HG03442 (cell line): ENCODE measurements around the gene MED13.
"Not testable (repeated sequence)": the region's sequence is repeated elsewhere in the genome, so short reads cannot be mapped to it uniquely, and the experiment has no call there.

ENCODE experiments used
- ATAC-seq: cut with Tn5 transposase; IDR thresholded peaks from one replicate; pipeline ENCODE4 v1.9.1; 2021; ENCODE audit warnings: mild to moderate bottlenecking, moderate library complexity; ENCODE audit not compliant: unreplicated experiment

The MED13 gene

DNA sequence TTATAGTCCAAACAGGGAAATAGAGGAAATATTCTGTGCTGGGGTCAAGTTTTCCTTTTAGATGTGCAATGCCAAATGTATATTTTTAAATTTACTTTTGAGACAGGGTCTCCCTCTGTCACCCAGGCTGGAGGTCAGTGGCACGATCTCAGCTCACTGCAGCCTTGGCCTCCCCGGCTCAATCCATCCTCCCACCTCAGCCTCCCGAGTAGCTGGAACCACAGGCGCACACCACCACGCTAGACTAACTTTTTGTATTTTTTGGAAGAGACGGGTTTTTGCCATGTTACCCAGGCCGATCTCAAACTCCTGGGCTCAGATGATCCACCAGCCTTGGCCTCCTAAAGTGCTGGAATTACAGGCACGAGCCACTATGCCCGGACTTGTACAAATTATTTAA, 25.8 kb upstream of the MED13 start:
- no peak for ATAC-seq

DNA sequence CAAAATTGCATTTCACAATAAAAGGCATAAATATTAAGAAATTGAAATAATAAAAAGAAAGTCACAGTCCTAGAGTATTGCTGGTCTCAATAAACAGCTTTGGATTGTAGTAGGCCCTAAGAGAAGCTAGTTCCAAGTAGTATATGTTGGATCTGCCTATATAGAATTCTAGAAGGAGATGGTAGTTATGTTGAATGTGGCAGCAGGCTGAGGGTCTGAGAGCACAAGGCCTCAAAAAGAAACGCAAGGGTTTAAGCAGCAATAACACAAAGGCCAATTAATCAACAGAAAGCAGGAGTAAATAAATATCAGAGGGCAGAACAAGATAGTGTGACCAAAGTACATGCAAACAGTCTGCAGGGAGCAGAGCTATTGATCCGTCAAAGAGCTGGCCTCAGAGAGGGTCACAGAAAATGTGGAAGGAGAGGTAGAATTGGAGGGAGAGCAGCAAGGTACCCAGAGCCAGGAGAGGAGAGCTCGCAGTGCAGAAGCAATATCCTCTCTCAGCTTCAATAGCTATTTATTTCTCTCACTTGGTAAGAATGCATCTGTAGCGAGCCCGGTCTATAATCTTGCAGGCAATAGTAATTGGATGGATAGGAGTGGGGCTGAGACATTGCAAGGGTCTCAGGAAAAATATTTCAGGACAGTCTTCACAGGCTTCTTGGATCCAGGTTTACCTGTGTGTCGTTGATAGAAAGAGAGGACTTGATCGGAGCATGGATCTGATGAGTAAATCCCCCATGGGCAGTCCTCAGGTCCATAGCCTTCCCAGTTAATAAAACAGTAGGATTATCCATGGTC, 25.1 kb upstream of the MED13 start:
- no peak for ATAC-seq

DNA sequence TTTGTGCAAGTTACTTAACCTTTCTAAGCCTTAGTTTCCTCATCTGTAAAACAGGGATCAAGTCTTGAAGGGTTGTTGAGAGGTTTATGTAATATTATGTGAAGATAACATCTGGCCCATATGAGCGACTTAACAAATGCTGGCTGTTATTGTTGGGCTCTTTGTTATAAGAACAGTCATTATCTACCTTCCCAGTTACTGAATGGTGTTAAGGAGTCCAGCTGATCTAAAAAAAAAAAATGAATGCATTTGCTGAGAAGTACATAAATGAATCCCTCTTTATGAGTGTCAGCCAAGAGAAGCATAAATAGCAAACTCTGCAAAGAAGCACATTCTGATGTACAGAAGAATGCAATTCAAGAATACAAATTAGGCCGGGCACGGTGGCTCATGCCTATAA, 24.3 kb upstream of the MED13 start:
- no peak for ATAC-seq

DNA sequence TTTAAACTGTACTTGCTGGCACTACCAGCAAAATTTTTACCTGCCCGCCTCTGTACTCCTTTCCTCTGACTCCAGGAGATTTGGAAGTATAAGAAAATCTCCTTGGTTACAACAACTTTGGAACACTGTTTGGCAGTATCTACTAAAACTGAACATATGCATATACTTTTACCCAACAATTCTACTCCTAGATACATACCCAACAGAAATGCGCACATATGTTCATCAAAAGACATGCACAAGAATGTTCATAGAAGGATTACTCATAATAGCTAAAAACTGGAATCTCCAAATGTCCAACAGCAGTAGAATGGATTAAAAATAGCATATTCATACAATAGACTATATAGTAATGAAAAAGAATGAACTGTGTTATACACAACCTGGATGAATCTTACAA, 21.7 kb upstream of the MED13 start:
- no peak for ATAC-seq

DNA sequence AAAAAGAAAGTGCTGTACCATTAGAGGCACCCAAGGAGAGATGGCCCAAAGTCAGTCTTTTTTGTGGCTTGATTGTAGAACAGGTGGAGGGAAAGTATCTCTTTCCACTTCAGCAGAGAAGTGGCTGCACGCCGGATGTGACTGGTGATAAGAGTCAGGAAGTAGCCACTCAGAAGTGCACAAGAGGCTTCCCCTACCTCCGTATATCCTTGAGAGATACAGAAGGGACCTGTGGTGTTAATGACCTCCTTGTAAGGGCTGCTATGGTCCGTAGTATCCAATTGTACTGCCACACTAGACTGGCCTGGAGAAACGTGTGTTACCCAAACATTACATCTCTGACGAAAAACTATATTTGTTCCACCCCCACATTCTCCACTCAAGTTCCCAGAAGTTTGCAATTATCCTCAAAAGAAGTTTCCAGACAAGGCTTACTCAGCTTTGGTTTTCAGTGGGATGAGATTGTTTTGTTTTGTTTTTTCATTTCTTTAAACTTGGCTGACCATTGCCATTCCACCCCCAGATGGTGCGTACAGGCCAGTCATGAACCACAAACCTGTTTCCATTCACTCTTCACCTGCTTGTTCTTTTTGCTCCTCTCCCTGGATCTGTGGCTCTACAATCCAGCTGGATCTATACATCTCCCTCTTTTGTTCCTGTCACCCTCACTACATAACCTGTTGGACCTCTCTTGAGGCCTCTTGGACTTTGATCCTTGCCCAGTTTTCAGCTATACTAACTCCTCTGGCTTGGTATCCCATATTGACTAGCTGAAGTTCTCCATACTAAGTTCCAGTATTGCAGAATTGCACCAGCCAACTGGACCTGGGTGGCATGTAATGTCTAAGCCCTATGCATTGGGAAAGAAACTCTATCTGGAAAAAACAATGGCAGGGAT, 20.7 kb upstream of the MED13 start:
- ATAC-seq = no peak

DNA sequence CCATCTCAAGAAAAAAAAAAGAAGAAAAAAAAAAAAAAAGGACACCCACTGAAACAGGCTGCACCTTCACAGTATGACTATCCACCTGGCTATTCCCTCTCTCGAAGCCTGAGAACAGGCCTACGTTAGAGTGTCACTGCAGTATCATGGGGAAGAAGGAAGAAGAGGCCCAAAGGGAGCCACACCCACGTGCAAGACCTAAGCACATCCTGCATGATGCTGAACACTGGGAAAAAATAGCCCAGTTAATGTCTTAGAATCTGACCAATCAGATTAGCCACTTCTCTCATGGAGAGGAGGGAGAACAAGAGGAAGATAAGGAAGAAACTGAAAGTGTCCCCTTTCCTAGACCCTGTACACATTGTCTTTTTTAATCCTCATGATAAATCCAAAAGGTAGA, 19.5 kb upstream of the MED13 start:
- no peak for ATAC-seq

DNA sequence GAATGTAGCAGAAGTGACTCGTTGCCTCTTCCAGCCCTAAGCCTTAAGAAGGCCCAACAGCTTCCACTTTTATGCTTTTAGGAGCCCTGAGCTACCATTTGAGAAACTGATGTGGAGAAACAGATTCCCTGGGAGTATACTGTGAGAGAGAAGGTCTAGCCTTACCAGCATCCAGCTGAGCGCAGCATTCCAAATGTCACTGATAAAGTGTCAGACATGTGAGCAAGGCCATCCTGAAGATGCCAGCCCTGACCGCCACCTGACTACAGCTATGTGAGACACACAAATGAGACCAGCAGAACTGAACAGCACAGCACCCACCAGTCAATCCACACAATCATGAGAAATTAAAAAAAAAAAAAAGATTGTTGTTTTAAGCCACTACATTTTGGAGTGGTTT, 18.6 kb upstream of the MED13 start:
- no peak for ATAC-seq

DNA sequence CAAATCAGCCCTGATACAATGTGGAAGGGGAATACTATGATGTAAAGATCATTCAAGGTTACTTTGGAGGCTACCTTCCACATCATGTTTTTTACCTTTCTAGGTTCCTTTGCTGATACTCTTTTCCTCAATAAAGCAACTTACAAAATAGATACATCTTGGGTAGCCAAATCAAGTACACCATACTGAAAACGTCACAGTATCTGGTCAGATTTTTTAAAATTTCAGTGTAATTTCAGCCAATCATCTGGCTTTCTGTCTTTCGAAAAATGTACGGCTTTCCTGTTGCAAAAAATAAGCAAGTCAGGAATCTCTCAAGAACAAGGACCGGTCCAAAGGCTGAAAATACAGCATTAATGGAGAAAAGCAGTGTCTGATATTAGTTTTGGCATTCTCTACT, 15.6 kb upstream of the MED13 start:
- ATAC-seq = no peak

DNA sequence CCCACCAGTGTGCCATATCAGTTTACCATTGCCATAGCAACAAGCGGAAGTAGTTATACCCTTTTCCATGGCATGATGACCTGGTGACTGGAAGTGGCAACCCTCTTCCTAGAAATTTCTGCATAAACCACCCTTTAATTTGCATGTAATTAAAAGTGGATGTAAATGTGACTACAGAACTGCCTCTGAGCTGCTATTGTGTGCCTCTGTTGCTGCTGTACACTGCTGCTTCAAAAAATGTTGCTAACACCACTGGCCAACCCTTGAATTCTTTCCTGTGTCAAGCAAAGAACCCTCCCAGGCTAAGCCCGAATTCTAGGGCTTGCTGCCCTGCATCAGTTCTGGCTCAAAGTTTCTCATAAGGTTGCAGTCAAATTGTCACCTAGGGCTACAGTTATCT, 12.9 kb upstream of the MED13 start:
- ATAC-seq = no peak

DNA sequence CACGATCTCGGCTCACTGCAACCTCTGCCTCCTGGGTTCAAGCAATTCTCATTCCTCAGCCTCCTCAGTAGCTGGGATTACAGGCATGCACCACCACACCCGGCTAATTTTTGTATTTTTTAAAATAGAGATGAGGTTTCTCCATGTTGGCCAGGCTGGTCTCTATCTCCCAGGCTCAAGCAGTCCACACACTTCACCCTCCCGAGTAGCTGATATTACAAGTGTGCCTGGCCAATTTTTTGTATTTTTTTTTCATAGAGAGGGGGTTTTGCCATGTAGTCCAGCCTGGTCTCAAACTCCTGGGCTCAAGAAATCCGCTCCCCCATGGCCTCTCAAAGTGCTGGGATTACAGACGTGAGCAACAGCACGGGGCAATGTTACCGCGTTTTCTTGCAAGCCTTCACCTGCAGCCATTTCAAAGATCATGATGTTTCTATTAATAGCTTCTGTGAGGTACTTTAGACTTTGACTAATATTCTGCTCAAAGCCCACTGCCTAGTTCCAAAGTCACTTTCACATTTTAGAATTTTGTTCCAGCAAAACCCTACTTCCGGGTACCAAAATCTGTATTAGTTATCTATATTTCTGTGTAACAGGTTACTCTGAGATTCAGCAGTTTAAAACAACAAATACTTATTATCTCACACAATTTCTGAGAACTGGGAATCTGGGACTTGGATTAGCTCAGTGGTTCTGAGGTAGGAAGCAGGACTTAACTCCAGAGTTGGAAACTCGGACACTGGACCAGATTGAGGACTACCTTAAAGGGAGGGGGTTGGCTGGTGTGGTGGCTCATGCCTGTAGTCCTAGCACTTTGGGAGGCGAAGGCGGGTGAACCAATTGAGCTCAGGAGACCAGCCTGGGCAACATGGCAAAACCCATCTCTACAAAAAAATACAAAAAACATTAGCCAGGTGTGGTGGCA, 12.0 kb upstream of the MED13 start:
- no peak for ATAC-seq

DNA sequence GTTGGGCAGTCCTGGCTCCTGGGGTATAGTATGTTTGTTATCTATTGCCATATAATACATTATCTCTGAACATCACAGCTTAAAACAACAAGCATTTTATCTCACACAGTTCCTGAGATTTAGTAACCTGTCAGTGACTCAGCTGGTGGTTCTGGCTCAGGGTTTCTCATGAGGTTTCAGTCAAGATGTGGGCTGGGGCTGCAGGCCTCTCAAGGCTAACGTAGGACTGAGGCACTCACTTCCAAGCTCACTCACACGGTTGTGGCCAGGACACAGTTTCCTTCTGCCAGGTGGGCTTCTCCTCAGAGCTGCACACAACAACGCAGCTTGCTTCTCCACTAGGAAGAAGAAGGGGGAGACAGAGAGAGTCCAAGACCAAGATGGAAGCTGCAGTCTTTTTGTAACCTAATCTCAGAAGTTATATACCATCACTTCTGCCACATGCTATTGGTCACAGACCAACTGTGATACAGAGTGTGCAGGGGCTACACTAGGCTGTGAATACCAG, 10.3 kb upstream of the MED13 start:
- ATAC-seq = no peak

DNA sequence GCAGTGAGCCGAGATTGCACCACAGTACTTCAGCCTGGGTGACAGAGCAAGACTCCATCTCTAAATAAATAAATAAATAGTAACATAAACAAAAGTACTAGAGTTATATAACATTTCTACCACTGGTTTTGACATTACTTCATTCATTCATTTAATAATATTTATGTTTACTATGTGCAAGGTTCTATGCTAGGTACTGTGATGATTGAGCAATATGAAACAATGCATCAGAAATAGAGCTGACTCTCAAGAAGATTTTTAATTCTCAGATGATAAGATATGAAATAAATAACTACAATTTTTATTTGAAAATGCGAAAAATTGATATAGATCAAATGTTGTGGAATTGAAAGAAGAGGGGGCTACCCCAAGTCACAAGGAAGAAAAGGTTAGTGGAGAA, 8.9 kb upstream of the MED13 start:
- no peak for ATAC-seq

DNA sequence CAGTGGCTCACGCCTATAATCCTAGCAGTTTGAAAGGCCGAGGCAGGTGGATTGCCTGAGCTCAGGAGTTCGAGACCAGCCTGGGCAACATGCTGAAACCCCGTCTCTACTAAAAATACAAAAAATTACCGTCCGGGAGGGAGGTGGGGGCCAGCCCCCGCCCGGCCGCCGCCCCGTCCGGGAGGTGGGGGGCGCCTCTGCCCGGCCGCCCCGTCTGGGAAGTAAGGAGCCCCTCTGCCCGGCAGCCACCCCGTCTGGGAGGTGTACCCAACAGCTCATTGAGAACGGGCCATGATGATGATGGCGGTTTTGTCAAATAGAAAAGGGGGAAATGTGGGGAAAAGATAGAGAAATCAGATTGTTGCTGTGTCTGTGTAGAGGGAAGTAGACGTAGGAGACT, 7.8 kb upstream of the MED13 start:
- ATAC-seq = not testable (repeated sequence)

DNA sequence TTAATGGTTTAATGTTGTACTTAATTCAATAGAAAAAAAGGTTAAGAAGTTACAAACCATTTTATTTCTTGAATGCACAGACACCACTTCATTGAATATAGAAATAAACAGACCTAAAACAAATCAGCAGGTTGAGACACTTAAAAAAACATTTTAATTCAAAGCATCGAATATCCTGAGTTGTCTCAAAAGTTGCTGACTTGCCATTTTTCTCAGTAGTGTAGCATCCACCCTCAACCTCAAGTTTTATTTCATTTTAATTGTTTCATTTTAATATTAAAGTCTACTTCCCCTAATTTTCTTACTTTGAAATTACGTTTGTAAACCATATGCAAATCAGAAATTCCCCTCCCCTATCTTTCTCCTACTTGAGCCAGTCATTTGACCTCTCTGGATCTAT, 5.8 kb upstream of the MED13 start:
- ATAC-seq = no peak

DNA sequence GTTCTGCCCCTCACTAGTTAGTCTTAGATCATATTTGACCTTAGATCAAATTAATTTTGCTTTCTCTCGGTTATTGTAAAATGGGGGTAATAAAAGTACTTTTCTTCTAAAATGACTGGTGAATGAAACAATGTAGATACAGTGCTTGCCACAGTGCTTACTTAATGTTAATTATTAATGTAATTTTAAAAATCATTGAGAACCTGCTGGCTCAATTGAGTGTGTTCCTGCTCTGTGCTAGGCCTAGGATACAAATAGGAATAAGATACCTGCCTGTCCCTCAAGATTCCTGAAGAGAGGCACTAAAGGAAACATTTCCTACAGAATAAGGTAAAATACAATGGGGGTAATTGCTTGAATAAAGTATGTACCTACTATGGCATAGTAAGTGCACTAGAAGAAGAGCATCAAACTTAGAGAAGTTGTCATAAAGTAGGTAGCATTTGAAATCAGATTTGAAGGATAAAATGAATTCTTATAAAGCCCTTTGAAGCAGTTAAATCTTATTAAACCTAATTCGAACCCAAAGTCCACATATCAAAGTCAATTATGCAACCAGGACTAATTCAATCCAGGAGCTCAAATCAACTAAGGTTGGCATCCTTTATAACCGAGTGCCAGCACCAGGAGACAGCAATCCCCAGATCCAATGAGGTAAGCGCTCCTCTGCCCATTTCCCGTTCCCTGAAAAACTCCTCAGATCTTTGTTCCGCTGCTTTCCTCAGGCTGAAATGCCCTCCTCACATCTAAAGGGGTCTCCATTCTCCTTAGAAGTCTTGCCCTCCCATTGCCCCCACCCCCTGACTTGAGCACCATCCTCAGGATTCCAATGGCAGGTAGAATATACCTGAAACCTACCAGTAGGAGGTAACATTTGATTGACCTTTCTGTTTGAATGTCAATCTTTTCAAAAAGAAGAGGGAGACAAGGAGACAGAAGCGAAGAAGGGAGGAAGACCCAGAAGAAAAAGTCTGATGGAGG, 2.4 kb upstream of the MED13 start:
- no peak for ATAC-seq

DNA sequence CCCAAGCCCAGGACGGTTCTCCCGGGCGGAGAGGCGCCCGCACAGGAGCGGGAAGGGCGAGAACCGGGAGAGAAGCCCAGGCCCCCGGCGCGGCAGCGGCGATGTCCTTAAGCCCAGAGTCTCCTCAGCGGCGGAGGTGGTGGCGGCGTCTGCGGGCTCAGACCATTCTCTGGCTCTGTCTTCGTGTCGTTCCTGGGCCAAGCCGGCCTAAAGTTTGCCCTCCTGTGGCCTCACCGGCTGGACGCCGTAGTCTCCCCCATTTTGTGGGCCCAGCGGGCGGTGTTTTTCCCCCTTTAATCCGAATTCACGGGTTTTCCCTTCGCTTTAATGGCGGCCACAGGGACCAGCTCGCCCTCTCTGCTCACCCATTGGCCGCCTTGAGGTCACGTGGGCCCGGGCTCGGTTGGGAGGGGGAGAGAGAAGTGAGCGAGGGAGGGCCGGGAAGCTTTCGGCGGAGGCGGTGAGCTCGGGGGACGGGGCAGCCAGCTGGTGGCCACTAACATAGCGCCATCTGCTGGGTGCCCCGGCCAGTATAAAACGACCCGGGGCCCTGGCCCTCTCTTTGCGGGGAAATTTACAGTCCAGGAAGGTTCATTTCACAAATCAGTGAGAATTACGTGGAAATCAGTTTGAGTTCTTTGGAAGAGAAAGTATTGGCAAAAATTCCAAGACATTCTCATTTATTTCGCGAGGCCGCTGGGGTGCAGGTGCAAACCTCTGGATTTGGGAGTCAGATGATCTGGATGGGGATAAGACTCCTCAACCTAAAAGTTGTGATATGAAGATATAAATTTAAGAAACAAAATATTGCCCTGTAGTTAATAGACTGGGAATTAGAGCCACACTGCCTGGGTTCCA, 762 bp upstream of the MED13 start:
- ATAC-seq = peak; percentile 91

DNA sequence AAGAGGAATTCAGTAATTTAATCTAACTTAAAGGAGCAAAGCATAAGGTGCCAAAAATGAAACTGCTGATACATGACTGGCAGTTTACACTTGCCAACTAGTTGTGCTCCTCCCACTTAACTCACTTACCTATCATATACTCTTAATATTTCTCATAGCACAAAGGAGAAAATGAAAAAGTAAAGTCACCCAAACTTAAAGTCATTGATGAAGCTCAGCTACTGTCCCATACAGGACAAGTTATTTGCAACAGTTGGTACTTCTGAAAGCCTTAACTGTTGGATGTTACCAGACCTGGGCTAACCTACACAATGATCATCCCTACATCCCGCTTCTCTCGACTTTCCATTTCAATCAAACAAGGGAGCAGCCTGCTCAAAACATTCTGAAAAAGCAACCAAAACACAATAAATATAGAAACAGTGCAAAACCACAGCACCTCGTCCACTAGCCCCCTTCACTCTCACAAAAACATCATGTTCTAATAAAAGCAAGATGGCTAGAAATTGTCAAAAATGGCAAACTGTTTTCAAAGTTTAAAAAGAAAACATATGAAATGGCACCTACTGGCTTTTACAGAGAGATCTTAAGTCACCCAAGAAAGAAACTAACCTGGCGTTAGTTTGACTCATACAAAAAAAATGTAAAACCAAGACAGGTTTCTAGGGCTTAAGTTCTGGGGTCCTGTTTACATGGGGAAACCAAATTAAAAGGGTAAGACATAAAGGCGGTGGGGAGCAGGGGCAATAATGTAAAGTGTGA, 868 bp downstream of the MED13 start:
- no peak for ATAC-seq

DNA sequence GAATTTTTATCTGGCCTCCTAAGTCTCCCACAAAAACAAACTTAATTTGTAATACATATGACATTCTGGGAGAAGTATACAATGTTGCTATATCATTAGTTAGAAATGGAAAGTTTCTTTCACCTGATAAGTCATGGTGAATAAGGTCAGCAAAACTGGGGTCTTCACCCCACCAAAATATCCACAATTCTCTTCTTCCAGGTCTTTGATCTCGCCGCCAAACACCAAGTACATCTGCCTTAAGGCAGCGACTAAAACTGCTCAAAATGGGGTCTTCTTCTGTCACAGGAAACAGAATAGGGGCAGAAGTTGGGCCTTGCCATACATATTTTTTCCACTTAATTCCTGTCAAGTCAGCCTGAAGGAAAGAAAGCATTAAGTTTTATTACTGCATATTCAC, 2.1 kb downstream of the MED13 start:
- no peak for ATAC-seq
